H1 (cell line): ENCODE results near the gene CYP2W1. TPM values are rescaled to one million over a fixed set of nuclear protein-coding genes. Genes with fewer than 3 reads are reported as not detected.

Experiments
- CTCF ChIA-PET: fragments of 300-600 bp; sonication (Branson Sonifier 250); formaldehyde crosslinking; loops from one replicate; lab custom pipeline; 2021; ENCODE audit not compliant: partially characterized antibody; lab: Charles Lee
- POLR2A ChIA-PET: fragments of 300-600 bp; sonication (Branson Sonifier 250); formaldehyde crosslinking; loops from one replicate; lab custom pipeline; 2021; ENCODE audit warnings: inconsistent platforms; ENCODE audit not compliant: partially characterized antibody; lab: Charles Lee
- DNase-seq, 2 experiments: peaks; one replicate each; pipeline versions ENCODE4 v3.0.0 to v3.0.0-alpha.2; 2010 to 2022; ENCODE audit warnings: low spot score in 2 of 2, low read depth in 1 of 2, mixed read lengths in 1 of 2
- FAIRE-seq: peaks from 2 replicates; lab custom pipeline; 2011; peaks lifted over from hg19 to GRCh38; lab: Jason Lieb, UNC
- H2AFZ ChIP-seq: 2 replicates; pipeline ENCODE4 v1.8.1; 2012; ENCODE audit warnings: low read length, inconsistent platforms
- H2AK5ac ChIP-seq: 2 replicates; pipeline ENCODE4 v1.6.1; 2013; ENCODE audit warnings: low read depth, low read length
- H2BK120ac ChIP-seq: replicated peaks from 2 replicates; pipeline ENCODE3; 2013; ENCODE audit warnings: low read depth, low read length, inconsistent platforms
- H2BK12ac ChIP-seq: 2 replicates; pipeline ENCODE4 v1.6.1; 2013; ENCODE audit warnings: low read depth, low read length
- H2BK15ac ChIP-seq: 2 replicates; pipeline ENCODE4 v1.6.1; 2013; ENCODE audit warnings: low read length
- H2BK20ac ChIP-seq: 2 replicates; pipeline ENCODE4 v1.6.1; 2013; ENCODE audit warnings: low read length
- H2BK5ac ChIP-seq: 2 replicates; pipeline ENCODE4 v1.6.1; 2013; ENCODE audit warnings: low read depth, low read length
- H3K14ac ChIP-seq: 2 replicates; pipeline ENCODE4 v1.6.1; 2013; ENCODE audit warnings: inconsistent platforms; ENCODE audit not compliant: insufficient read length
- H3K18ac ChIP-seq: 2 replicates; pipeline ENCODE4 v1.6.1; 2013; ENCODE audit warnings: low read length; ENCODE audit errors: extremely low read depth
- H3K23ac ChIP-seq: 2 replicates; pipeline ENCODE4 v1.6.1; 2013; ENCODE audit warnings: inconsistent platforms; ENCODE audit not compliant: insufficient read length
- H3K23me2 ChIP-seq: 2 replicates; pipeline ENCODE4 v1.6.1; 2013; ENCODE audit warnings: low read depth, low read length
- H3K27ac ChIP-seq: 2 replicates; pipeline ENCODE4 v1.6.1; 2011; ENCODE audit warnings: low read depth, low read length, inconsistent platforms
- H3K27me3 ChIP-seq, 4 experiments: replicated peaks in 1 of 4; 1 replicate in 1 of 4; 2 replicates in 3 of 4; pipeline versions ENCODE4 v1.6.1 to v1.8.1; 2011 to 2013; ENCODE audit warnings: low read length in 3 of 4, mild to moderate bottlenecking in 3 of 4, inconsistent platforms in 2 of 4, mixed read lengths in 2 of 4, moderate library complexity in 1 of 4; ENCODE audit not compliant: control insufficient read depth in 3 of 4, insufficient read depth in 3 of 4; ENCODE audit errors: extremely low read depth in 1 of 4
- H3K36me3 ChIP-seq, 4 experiments: 2 replicates each; pipeline versions ENCODE4 v1.6.1 to v1.8.1; 2011 to 2013; ENCODE audit warnings: mild to moderate bottlenecking in 4 of 4, low read length in 3 of 4, moderate library complexity in 2 of 4, control low read depth in 1 of 4, inconsistent platforms in 1 of 4; ENCODE audit not compliant: insufficient read depth in 4 of 4, control insufficient read depth in 2 of 4
- H3K4ac ChIP-seq: replicated peaks from 2 replicates; pipeline ENCODE3; 2013; ENCODE audit warnings: low read length, low read depth, mixed read lengths, inconsistent platforms; ENCODE audit not compliant: insufficient read length
- H3K4me1 ChIP-seq, 4 experiments: replicated peaks in 1 of 4; 1 replicate in 1 of 4; 2 replicates in 3 of 4; pipeline versions ENCODE4 v1.6.1 to v1.8.1; 2011 to 2013; ENCODE audit warnings: low read length in 3 of 4, inconsistent platforms in 2 of 4, mixed read lengths in 1 of 4; ENCODE audit not compliant: insufficient read depth in 4 of 4, control insufficient read depth in 3 of 4
- H3K4me2 ChIP-seq, 2 experiments: 2 replicates each; pipeline versions ENCODE4 v1.6.1 to v1.8.1; 2011 to 2013; ENCODE audit warnings: low read depth in 2 of 2, low read length in 2 of 2, control low read depth in 1 of 2, inconsistent platforms in 1 of 2, mild to moderate bottlenecking in 1 of 2; ENCODE audit not compliant: insufficient read depth in 1 of 2
- H3K4me3 ChIP-seq, 4 experiments: fragments of 200-600, 300-600 bp in 1 of 4; sonication (generic), shearing (Covaris generic), sonication (Bioruptor Twin) in 1 of 4; 2 replicates each; pipeline versions ENCODE4 v1.5.1 to v1.8.1; 2011 to 2016; ENCODE audit warnings: low read length in 4 of 4, low read depth in 3 of 4, control low read depth in 2 of 4, inconsistent platforms in 2 of 4, mild to moderate bottlenecking in 2 of 4, mixed read lengths in 1 of 4, moderate library complexity in 1 of 4; ENCODE audit not compliant: insufficient read depth in 2 of 4; ENCODE audit errors: extremely low read depth in 1 of 4
- H3K56ac ChIP-seq: replicated peaks from 2 replicates; pipeline ENCODE3; 2013; ENCODE audit warnings: low read depth, mild to moderate bottlenecking, mixed read lengths, low read length, inconsistent platforms; ENCODE audit not compliant: insufficient read length
- H3K79me1 ChIP-seq: 2 replicates; pipeline ENCODE4 v1.6.1; 2013; ENCODE audit warnings: low read depth, low read length, control low read depth
- H3K79me2 ChIP-seq, 2 experiments: 2 replicates each; pipeline versions ENCODE4 v1.6.1 to v1.8.1; 2012 to 2013; ENCODE audit warnings: low read length in 2 of 2, mild to moderate bottlenecking in 2 of 2, inconsistent platforms in 1 of 2; ENCODE audit not compliant: insufficient read depth in 2 of 2, control insufficient read depth in 1 of 2
- H3K9ac ChIP-seq, 4 experiments: replicated peaks in 1 of 4; 1 replicate in 1 of 4; 2 replicates in 3 of 4; pipeline versions ENCODE4 v1.6.1 to v1.8.1; 2011 to 2013; ENCODE audit warnings: low read depth in 3 of 4, low read length in 3 of 4, control low read depth in 2 of 4, mild to moderate bottlenecking in 2 of 4, moderate library complexity in 2 of 4, inconsistent platforms in 1 of 4; ENCODE audit errors: extremely low read depth in 1 of 4
- H3K9me3 ChIP-seq, 2 experiments: 2 replicates each; pipeline versions ENCODE4 v1.6.1 to v1.8.1; 2012 to 2013; ENCODE audit warnings: mild to moderate bottlenecking in 2 of 2, moderate library complexity in 2 of 2, control low read depth in 1 of 2, inconsistent platforms in 1 of 2, low read depth in 1 of 2, low read length in 1 of 2, mixed read lengths in 1 of 2; ENCODE audit not compliant: insufficient read depth in 2 of 2
- H4K20me1 ChIP-seq, 2 experiments: replicated peaks in 1 of 2; 2 replicates each; pipeline versions ENCODE3 to v1.8.1; 2011 to 2013; ENCODE audit warnings: inconsistent platforms in 2 of 2, low read length in 2 of 2, mild to moderate bottlenecking in 1 of 2; ENCODE audit not compliant: insufficient read depth in 2 of 2, control insufficient read depth in 1 of 2
- H4K5ac ChIP-seq: 2 replicates; pipeline ENCODE4 v1.6.1; 2013; ENCODE audit warnings: low read length, low read depth, mixed read lengths, inconsistent platforms; ENCODE audit not compliant: insufficient read length
- H4K8ac ChIP-seq: 2 replicates; pipeline ENCODE4 v1.8.0; 2013; ENCODE audit warnings: mild to moderate bottlenecking, moderate library complexity, low read length, inconsistent platforms; ENCODE audit not compliant: insufficient read depth; ENCODE audit errors: extremely low read depth
- H4K91ac ChIP-seq: replicated peaks from 2 replicates; pipeline ENCODE3; 2013; ENCODE audit warnings: low read length, mixed read lengths, inconsistent platforms; ENCODE audit not compliant: insufficient read length
- BCL11A ChIP-seq, 2 experiments: IDR thresholded peaks; one replicate each; pipeline ENCODE4 v1.6.1; 2011; ENCODE audit warnings: low read depth in 2 of 2, low read length in 2 of 2, mild to moderate bottlenecking in 2 of 2
- CTBP2 ChIP-seq: IDR thresholded peaks from 2 replicates; pipeline ENCODE4 v1.7.0; 2011; ENCODE audit warnings: borderline replicate concordance, mild to moderate bottlenecking, moderate library complexity, mixed read lengths, low read length; ENCODE audit not compliant: insufficient read depth, insufficient read length
- EP300 ChIP-seq, 2 experiments: IDR thresholded peaks; 1 replicate in 1 of 2; 2 replicates in 1 of 2; pipeline ENCODE4 v1.6.1; 2011 to 2012; ENCODE audit warnings: low read depth in 2 of 2, low read length in 2 of 2, mild to moderate bottlenecking in 2 of 2, borderline replicate concordance in 1 of 2, inconsistent platforms in 1 of 2, moderate library complexity in 1 of 2
- HDAC2 ChIP-seq, 2 experiments: fragments of 300-600 bp in 1 of 2; sonication (generic) in 1 of 2; IDR thresholded peaks; 2 replicates each; pipeline ENCODE4 v1.6.1; 2011 to 2012; ENCODE audit warnings: low read depth in 2 of 2, low read length in 2 of 2, mild to moderate bottlenecking in 2 of 2, moderate library complexity in 2 of 2, borderline replicate concordance in 1 of 2, inconsistent platforms in 1 of 2
- SP1 ChIP-seq: IDR thresholded peaks from 2 replicates; pipeline ENCODE4 v1.6.1; 2011; ENCODE audit warnings: low read depth, low read length
- TAF7 ChIP-seq: optimal IDR thresholded peaks from 2 replicates; pipeline ENCODE3; 2011; ENCODE audit warnings: low read depth, mild to moderate bottlenecking, inconsistent platforms, low read length, moderate library complexity, borderline replicate concordance
- ZNF274 ChIP-seq: IDR thresholded peaks from 2 replicates; pipeline ENCODE4 v1.7.0; 2012; ENCODE audit warnings: low read length, borderline replicate concordance; ENCODE audit errors: extremely low read depth
- WGBS, 2 experiments: shearing (Covaris generic) in 1 of 2; methylation state at CpG; one replicate each; pipeline versions ENCODE4 v1.1.6 to v1.1.7; 2013 to 2015; ENCODE audit warnings: low lambda C conversion rate in 2 of 2, mixed read lengths in 2 of 2, inconsistent platforms in 1 of 2, low coverage in 1 of 2, missing lambda C conversion rate in 1 of 2; ENCODE audit not compliant: insufficient replicate concordance in 2 of 2, insufficient coverage in 1 of 2, insufficient read length in 1 of 2; ENCODE audit errors: extremely low coverage in 1 of 2, missing lambda C conversion rate in 1 of 2; 5-methylcytosine and 5-hydroxymethylcytosine counted together
- polyA plus RNA-seq, 7 experiments: library from polyadenylated mRNA; depleted of rRNA in 3 of 7; stranded (reverse) in 5 of 7; unstranded in 2 of 7; fragments of >200 nt in 5 of 7; fragments of 200-250 nt in 2 of 7; gene quantifications; 1 replicate in 5 of 7; 2 replicates in 1 of 7; 4 replicates in 1 of 7; pipeline versions ENCODE4 v1.2.1 to v1.2.3, GENCODE V29; 2011 to 2013; ENCODE audit warnings: missing spikeins in 2 of 7, mixed read lengths in 2 of 7
- total RNA-seq: library from RNA; stranded (reverse); fragmentation: NEBNext Ultra II Directional; extraction: Animal tissue kit (Norgen Biotek cat#: 25700); gene quantifications from 2 replicates; pipeline ENCODE4 v1.2.1, GENCODE V29; 2021
- TF ChIP-seq, protein P1 (sequence below): IDR thresholded peaks from 2 replicates; pipeline ENCODE4 v1.6.1; 2012; ENCODE audit warnings: low read length, inconsistent platforms

CYP2W1 gene
- total and polyA plus RNA-seq, 2 of the 8 experiments (the other 6 are each of a cell fraction or from before 2014, with no cell fraction given): not detected

DNA sequence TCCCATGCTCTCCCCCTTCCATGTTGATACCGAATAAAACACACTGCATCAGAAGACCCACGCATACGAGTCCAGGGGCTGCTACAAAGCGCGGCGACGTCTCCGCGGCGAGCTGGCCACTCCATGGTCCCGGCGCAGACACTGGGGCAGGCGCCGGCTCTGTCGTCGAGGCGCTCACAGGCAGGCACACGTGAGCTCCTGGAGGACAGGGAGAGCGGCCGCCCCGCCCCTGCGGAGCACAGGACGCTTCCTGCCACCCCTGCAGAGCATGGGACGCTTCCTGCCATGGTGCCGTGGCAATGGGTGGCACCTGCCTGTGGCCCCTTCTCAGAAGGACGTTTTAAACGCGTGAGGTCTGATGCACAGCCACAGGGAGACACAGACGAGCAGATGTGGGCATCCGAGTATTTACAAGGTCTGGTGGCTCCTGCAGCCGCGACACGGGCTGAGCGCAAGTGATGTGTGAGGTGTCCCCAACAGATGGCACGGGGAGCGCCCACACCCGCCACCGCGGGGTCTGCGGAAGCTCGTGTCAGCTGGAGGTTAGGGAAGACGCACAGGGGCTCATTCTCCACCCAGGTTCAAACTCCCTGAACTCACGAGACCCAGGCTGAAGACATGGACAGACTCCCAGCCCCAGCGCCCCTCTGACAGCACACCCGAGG lies 40.0 kb downstream of the CYP2W1 start:
- no peak overlapping the region for H3K18ac ChIP-seq
- no peak overlapping the region for H3K4me2 ChIP-seq
- no peak overlapping the region for H3K4me3 ChIP-seq
- no peaks in the 10 kb centered on the region; a peak in 1 of 7 replicates for H3K27me3 ChIP-seq
- H4K5ac ChIP-seq: no peak overlapping the region
- peaks cover 9 to 22% of the 10 kb centered on the region in 2 experiments for H4K20me1 ChIP-seq
- no peak overlapping the region for H3K4ac ChIP-seq
- no peak overlapping the region for H3K14ac ChIP-seq
- H3K56ac ChIP-seq: no peak overlapping the region
- no peak overlapping the region for H2BK20ac ChIP-seq
- POLR2A ChIA-PET: interaction anchor here (0.7 to 1.8 kb wide), 2 partner anchors 9 to 38 kb away, joined by 3 to 4 read pairs; no protein-coding TSS in a partner anchor
- H3K27ac ChIP-seq: no peak overlapping the region
- FAIRE-seq: no peak
- no peak overlapping the region for H2AFZ ChIP-seq
- no peak overlapping the region for H2AK5ac ChIP-seq
- H3K79me2 ChIP-seq: peaks cover 0 to 6% of the 10 kb centered on the region in 2 experiments; a peak in 2 of 4 replicates
- no peaks in the 10 kb centered on the region; a peak in 1 of 8 replicates for H3K36me3 ChIP-seq
- H2BK120ac ChIP-seq: no peak overlapping the region
- no peak overlapping the region for H2BK15ac ChIP-seq
- no peak overlapping the region for H3K9ac ChIP-seq
- H2BK5ac ChIP-seq: no peak overlapping the region
- CTCF ChIA-PET: interaction anchor here (1.0 to 10.9 kb wide), 3 partner anchors 29 to 65 kb away, joined by 3 to 117 read pairs (median 43); no protein-coding TSS in a partner anchor
- H4K91ac ChIP-seq: no peak overlapping the region
- 93% methylated on average over 45 of the region's 45 CpGs; no CpG with 5 or more reads in 1 of the 2 experiments for WGBS, 2 experiments
- peaks cover 7% of the 10 kb centered on the region for H3K79me1 ChIP-seq
- no peak overlapping the region for H2BK12ac ChIP-seq
- no peak for DNase-seq
- peaks cover 4% of the 10 kb centered on the region; the same call in 1 of the 2 replicates for H3K23me2 ChIP-seq
- no peak overlapping the region for H4K8ac ChIP-seq
- H3K9me3 ChIP-seq: no peaks in the 10 kb centered on the region
- H3K4me1 ChIP-seq: peaks cover 0 to 5% (median 0%) of the 10 kb centered on the region in 4 experiments; a peak in 3 of 7 replicates
- no peak overlapping the region for H3K23ac ChIP-seq
- TF ChIP-seq CTBP2 (no peak), ZNF274 (no peak), SP1 (no peak), HDAC2 (IDR thresholded peaks at IDR 0.05; ENCODE audit: borderline replicate concordance in 1 of 2, low read depth in 2 of 2, low read length in 2 of 2) (no peak), BCL11A (IDR thresholded peaks at IDR 0.05; ENCODE audit: low read depth in 2 of 2, low read length in 2 of 2) (no peak), EP300 (IDR thresholded peaks at IDR 0.05; ENCODE audit: borderline replicate concordance in 1 of 2, low read depth in 2 of 2, low read length in 2 of 2) (no peak), TAF7 (no peak)
- TF ChIP-seq, protein P1, sequence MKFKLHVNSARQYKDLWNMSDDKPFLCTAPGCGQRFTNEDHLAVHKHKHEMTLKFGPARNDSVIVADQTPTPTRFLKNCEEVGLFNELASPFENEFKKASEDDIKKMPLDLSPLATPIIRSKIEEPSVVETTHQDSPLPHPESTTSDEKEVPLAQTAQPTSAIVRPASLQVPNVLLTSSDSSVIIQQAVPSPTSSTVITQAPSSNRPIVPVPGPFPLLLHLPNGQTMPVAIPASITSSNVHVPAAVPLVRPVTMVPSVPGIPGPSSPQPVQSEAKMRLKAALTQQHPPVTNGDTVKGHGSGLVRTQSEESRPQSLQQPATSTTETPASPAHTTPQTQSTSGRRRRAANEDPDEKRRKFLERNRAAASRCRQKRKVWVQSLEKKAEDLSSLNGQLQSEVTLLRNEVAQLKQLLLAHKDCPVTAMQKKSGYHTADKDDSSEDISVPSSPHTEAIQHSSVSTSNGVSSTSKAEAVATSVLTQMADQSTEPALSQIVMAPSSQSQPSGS: no peak
